ENCODE results near the gene PRR19.
A peak's percentile ranks its signal among the peaks of the same experiment; 100 is the strongest.

PRR19 gene

GRCh38 chr19:42271045-42271419, 30.9 kb upstream of the PRR19 start:
- DNase-seq (ENCODE audit: low read depth in 3 of 3, low spot score in 1 of 3) = no peak

- DNase-seq (ENCODE audit: low read depth in 3 of 3, low spot score in 1 of 3) = no peak
Measured at GRCh38 chr19:42271861-42272534, 29.9 kb upstream of the PRR19 start.

- DNase-seq (ENCODE audit: low read depth in 3 of 3, low spot score in 1 of 3) = no peak
Measured at GRCh38 chr19:42272535-42272897, 29.4 kb upstream of the PRR19 start.

GRCh38 chr19:42272989-42273406, 28.9 kb upstream of the PRR19 start:
- no peak for DNase-seq (ENCODE audit: low read depth in 3 of 3, low spot score in 1 of 3)

- DNase-seq (ENCODE audit: low read depth in 3 of 3, low spot score in 1 of 3) = no peak
Measured at GRCh38 chr19:42273407-42274064, 28.4 kb upstream of the PRR19 start.

GRCh38 chr19:42274065-42274682, 27.8 kb upstream of the PRR19 start:
- no peak for DNase-seq (ENCODE audit: low read depth in 3 of 3, low spot score in 1 of 3)

- no peak for DNase-seq (ENCODE audit: low read depth in 3 of 3, low spot score in 1 of 3)
Measured at GRCh38 chr19:42275103-42275502, 26.8 kb upstream of the PRR19 start.

GRCh38 chr19:42275517-42275916, 26.4 kb upstream of the PRR19 start:
- no peak for DNase-seq (ENCODE audit: low read depth in 3 of 3, low spot score in 1 of 3)

GRCh38 chr19:42276284-42276683, 25.6 kb upstream of the PRR19 start:
- DNase-seq (ENCODE audit: low read depth in 3 of 3, low spot score in 1 of 3) = no peak

- no peak for DNase-seq (ENCODE audit: low read depth in 3 of 3, low spot score in 1 of 3)
Measured at GRCh38 chr19:42276821-42277220, 25.1 kb upstream of the PRR19 start.

- DNase-seq (ENCODE audit: low read depth in 3 of 3, low spot score in 1 of 3) = no peak
Measured at GRCh38 chr19:42277821-42278451, 24.0 kb upstream of the PRR19 start.

- no peak for DNase-seq (ENCODE audit: low read depth in 3 of 3, low spot score in 1 of 3)
Measured at GRCh38 chr19:42278452-42279154, 23.3 kb upstream of the PRR19 start.

GRCh38 chr19:42279155-42279901, 22.6 kb upstream of the PRR19 start:
- no peak for DNase-seq (ENCODE audit: low read depth in 3 of 3, low spot score in 1 of 3)

- DNase-seq (ENCODE audit: low read depth in 3 of 3, low spot score in 1 of 3) = peak; percentile 65 to 73 (median 66)
Measured at GRCh38 chr19:42279902-42280814, 21.8 kb upstream of the PRR19 start.

GRCh38 chr19:42280815-42281145, 21.2 kb upstream of the PRR19 start:
- DNase-seq (ENCODE audit: low read depth in 3 of 3, low spot score in 1 of 3) = no peak

GRCh38 chr19:42281146-42281826, 20.6 kb upstream of the PRR19 start:
- DNase-seq (ENCODE audit: low read depth in 3 of 3, low spot score in 1 of 3) = no peak

- DNase-seq (ENCODE audit: low read depth in 3 of 3, low spot score in 1 of 3) = no peak
Measured at GRCh38 chr19:42281827-42282762, 19.8 kb upstream of the PRR19 start.

GRCh38 chr19:42282819-42283187, 19.1 kb upstream of the PRR19 start:
- DNase-seq (ENCODE audit: low read depth in 3 of 3, low spot score in 1 of 3) = no peak

Measured in stimulated activated CD4-positive, alpha-beta T cell treated with anti-CD3 and anti-CD28 coated beads, TNF-alpha, amount 100 ng/mL, for 1 hour (primary cell).